CD4-positive, alpha-beta T cell treated with Interleukin-15 for 4 hours (primary cell): ENCODE measurements around the gene ACTR3C.
A peak's percentile ranks its signal among the peaks of the same experiment; 100 is the strongest.

Source experiments
- DNase-seq: peaks from one replicate; pipeline ENCODE4 v3.0.0-alpha.2; 2020; ENCODE audit warnings: low spot score

ACTR3C gene

DNA sequence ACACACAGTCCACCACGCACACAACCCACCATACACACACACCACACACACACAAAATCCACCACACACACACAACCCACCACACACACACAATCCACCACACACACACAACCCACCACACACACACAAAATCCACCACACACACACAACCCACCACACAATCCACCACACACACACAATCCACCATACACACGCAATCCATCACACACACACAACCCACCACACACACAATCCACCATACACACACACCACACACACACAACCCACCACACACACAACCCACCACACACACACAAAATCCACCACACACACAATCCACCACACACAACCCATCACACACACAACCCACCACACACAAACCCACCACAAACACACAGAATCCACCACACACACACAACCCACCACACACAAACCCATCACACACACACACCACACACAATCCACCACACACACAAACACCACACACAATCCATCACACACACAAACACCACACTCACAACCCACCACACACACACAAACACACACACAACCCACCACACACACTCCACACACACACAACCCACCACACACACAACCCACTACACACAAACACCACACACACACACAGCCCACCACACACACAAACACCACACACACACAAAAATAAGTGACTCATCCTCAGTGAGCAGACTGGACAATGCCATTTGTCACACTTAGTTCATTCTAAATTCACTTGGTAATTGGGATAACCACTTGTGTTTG is 36.4 kb upstream of the ACTR3C start:
- no peak for DNase-seq

DNA sequence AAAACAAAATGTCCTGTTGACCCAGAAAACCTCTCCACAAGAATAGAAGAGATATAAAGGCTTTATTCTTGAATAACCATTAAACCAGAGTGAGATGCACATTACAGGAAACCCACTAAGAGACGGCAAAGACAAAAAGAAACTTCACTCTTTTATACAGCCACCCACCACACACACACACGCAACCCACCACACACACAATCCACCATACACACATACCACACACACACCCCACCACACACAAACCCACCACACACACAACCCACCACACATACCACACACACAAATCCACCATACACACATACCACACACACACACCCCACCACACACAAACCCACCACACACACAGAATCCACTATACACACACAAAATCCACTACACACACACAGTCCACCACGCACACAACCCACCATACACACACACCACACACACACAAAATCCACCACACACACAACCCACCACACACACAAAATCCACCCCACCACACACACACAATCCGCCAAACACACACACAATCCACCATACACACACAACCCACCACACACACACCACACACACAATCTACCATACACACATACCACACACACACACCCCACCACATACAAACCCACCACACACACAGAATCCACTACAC is 35.8 kb upstream of the ACTR3C start:
- no peak for DNase-seq

DNA sequence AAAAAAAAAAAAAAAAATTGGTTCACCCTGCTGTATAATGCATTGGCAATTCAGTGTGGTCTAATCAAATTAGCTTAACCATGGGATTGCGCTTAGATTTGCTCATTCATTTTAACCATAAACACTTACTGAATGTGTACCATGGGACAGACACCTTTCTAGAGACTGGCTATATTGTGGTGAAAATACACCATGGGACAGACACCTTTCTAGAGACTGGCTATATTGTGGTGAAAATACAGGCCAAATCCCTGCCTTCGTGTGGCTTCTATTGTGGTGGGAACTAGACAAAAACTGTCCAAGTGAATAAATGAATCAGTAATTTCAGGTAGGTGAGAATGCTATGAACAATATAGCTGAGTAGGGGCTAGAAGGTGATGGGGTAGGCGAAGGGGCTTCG is 35.1 kb upstream of the ACTR3C start:
- no peak for DNase-seq

DNA sequence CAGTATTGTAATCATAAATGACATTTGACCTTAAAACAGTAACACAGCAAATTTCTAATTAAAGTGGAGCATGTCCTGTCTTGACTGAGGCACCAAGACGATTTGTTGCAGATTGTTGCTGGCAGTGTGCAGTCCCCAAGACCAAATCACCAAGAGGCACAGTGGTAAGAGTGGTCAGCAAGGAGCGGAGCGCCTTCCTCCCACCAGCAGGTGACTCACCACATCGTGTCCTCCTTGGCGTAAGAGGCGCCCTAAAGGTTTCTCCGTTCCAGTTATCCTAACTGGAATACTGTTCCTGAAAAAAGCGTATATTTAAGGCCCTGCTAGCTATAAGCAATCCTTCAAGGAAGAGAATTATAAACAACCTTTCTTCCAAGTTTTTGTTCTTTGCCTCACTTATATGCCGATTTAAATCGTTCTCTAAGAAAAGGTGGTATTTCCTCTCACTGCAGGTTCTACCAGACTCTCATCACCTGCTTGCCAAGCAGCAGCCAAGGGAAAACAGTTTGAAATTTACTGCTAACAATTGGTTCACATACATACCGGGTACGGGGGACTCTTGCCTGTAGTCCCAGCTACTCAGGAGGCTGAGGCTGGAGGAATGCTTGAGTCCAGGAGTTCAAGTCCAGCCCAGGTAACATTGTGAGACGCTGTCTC is 34.6 kb upstream of the ACTR3C start:
- DNase-seq = no peak

DNA sequence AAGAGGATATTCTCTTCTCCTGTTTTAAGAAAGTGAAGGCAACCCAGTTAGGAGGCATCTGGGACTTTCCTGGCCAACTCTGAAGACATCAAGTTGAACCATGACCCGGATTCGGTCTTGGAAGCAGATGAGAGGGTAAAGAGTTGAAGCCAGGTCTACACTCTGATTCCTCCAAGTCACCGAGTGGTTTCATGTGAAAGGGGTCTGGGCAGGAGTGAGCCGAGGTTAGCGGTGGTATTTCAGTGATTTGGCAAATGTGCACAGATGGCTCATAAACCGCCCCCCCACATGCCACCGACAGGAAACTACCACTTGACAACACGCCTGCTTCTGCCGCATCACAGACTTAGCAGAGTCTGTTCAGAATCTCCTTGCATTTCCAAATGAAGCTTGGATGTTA is 33.9 kb upstream of the ACTR3C start:
- peak; percentile 81 for DNase-seq

DNA sequence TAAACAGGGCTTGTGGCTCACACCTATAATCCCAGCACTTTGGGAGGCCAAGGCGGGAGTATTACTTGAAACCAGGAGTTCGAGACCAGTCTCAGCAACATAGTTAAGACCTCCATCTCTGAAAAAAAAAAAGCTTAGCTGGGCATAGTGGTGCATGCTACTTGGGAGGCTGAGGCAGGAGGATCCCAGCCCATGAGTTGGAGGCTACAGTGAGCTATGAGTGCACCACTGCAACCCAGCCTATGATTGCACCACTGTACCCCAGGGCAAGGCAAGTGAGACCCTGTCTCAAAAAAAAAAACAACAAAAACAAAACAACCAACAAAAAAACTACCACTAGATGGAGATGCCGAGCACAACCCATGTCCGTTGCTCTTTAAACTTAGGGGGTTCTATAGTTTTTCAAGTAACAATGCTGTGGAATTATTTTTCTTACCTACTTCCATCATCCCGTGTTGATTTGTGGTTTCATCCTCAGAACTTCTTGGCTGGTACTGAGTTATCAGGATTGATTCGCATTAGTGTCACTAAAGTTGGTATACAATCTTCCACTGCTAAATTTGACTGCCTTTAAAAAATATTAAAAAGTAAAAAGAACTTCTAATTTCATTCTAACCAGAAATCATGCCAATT is 33.0 kb upstream of the ACTR3C start:
- DNase-seq = peak; percentile 53

DNA sequence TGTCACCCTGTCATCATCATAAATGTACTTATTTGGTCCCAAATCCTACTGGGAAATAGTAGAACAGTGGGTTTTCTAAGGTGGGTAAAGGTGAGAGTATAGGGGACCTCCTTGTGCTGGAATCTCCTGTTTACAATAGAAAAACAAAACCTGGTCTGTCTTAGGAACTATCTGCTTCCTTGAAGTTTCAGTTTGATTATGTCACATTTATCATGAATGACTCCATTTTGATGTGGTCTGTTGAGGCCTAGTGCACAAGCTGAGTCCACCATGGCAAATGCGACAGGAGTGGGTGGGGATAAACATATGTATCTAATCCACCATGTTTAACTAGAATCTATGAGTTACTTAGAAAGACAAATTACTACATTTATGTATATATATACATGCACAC is 32.3 kb upstream of the ACTR3C start:
- DNase-seq = no peak

DNA sequence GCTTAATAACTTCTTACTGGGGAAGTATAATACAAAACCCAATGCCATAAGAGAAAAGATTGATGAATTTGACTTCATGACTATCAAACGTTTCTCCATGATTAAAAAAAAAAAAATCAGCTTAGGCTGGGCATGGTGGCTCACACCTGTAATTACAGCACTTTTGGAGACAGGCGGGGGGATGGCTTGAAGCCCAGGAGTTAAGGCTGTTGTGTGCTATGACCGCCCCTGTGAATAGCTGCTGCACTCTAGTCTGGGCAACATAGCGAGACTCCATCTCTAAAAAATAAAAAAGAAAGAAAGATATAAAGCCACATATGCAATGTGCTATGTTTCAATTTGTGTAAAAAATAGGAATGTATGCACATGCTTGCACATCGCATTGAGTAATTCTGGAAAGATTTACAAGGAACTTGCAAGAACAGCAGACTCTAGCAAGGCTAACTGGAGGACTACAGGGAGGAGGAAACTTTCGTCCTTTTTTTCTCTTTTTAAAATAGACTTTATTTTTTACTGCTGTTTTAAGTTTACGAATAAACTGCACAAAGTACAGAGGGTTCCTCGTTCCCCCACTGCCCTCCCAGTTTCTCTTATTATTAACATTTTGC is 28.3 kb upstream of the ACTR3C start:
- no peak for DNase-seq

DNA sequence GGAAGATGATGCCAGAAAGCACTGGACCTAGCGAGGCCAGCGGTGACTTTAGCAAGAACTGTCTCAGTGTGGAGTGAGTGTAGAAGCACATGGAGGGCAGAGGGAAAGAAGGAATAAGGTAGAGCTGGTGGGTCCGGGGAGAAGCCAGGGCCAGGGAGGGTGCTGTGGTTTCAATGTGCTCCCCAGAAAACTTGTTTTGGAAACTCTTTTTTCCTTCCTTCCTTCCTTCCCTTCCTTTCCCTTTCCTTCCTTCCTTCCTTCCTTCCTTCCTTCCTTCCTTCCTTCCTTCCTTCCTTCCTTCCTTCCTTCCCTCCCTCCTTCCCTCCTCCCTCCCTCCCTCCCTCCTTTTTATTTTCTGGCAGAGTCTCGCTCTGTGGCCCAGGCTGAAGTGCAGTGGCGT is 23.6 kb upstream of the ACTR3C start:
- no peak for DNase-seq

DNA sequence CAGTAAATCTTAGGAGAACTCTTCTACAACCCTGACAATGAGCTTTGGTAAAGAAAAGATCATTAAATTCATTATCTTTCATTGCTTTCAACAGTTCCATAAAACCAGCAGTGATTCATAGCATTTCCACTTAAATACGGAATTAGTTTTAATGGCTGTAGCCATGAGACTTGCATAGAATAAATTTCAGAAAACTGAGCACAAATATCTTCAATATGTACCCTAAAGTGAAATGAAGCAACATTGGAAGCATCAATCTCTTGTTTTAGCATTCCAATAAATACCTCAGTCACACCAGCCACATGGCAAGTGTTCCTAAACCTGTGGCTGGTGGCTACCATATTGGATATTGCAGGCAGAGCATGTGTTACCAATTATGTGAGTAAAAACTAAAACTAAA is 21.7 kb upstream of the ACTR3C start:
- DNase-seq = no peak

DNA sequence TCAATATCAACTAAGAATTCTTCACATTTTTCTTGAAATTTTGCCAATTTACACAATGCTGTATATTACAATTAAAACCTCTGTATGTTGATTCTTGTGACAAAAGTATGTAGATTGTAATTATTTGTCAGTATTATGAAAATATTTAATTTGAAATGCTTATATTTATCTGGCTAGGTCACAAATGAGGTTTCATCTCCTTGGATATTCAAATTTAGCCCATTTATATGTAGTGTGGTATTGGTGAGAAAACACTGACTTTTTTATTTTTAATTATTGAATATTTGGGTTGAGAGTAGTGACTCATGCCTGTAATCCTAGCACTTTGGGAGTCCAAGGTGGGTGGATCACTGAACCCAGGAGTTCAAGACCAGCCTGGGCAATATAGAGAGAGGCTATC is 21.0 kb upstream of the ACTR3C start:
- no peak for DNase-seq

DNA sequence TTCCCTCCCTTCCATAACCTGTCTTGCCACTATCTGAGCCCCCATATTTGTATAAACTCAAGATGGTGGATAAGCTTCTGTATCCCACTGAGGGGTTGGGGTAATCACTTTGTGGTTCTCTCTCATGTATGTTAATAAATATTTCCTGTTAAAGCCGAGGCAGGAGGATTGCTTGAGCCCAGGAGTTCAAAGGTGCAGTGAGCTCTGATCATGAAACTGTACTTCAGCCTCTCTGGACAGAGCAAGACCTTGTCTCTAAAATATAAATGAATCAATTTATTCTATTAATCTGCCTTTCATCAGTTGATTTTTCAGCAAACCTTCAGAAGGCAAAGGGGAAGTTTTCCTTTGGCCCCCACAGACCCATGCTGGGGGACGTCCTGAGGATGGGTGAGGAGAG is 19.9 kb upstream of the ACTR3C start:
- no peak for DNase-seq

DNA sequence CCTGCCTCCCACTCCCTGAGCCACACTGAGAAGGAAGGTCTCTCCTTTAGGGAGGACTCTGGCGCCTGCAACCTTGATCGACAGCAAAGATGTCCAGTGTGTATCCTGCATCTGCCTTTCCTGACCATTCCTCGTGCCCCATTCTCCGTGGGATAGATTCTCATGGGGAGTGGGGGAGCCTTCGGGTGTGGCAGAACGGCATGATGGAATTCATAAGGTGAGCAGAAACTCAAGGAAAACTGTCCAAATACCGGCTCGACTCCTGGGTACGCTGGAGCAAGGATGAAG is 18.7 kb upstream of the ACTR3C start:
- DNase-seq = no peak

DNA sequence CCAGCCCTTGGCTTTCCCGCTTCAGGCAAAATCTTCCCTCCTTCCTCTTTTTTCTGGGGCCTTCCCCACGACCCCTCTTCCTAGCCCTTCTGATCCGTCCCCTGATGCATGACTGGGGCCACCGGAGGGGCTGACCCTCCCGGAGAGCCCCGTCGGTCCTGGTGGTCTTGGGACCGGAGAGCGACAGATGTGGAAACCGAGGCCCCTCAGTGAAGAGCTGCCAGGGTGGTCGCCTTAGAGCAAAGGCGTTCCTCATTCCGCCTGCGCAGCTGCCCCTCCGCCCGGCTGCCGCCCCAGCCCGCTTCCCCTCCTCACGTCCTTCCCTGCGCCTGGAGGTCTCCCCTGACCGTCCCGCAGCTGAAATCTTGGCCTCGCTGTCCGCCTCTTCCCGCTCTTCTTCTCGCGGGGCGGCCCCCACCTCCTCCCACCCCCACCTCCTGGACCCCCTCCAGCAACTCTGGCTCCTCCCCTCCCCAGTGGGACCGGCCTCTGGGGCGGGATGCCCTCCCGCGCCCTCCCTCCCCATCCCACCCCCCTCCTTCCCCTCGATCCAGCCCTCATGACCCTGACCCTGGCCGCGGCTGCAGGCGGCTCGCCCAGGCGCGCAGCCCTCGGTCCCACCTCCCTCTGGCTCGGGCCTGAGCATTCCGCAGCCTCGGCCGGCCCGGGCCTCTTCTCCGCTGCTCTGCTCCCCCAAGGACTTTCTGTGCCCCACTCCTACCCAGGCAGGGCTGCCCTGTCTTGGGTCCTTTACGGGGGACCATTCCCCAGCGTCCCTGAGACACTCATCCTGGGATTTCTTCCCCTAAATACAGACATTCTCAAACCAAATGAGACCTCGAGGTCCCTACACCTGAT is 18.1 kb upstream of the ACTR3C start, which contains the start of gene RARRES2:
Gene RARRES2, minus strand, starts transcription at position 367 of the 858 bp plus-strand sequence. CDS start 1,020 bp downstream, outside the sequence.
- DNase-seq = no peak

DNA sequence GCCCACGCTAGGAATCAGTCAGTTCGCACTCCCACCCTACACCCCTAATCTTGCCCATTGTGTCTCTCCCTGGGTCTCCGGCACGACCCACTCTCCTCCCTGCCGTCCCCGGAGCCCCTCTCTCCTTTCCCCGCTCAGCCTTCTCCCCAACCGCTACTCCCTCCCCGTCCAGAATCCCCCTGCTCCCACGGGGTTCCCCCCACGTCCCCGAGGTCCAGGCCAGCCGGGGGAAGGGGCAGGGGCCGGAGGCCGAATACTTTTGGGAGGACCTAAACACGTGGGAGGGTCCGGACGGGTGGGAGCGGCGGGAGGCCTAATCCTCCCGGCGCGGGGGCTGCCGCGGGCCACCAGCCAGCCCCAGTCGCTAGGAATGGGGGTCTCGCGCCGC is 17.5 kb upstream of the ACTR3C start:
- DNase-seq = no peak

DNA sequence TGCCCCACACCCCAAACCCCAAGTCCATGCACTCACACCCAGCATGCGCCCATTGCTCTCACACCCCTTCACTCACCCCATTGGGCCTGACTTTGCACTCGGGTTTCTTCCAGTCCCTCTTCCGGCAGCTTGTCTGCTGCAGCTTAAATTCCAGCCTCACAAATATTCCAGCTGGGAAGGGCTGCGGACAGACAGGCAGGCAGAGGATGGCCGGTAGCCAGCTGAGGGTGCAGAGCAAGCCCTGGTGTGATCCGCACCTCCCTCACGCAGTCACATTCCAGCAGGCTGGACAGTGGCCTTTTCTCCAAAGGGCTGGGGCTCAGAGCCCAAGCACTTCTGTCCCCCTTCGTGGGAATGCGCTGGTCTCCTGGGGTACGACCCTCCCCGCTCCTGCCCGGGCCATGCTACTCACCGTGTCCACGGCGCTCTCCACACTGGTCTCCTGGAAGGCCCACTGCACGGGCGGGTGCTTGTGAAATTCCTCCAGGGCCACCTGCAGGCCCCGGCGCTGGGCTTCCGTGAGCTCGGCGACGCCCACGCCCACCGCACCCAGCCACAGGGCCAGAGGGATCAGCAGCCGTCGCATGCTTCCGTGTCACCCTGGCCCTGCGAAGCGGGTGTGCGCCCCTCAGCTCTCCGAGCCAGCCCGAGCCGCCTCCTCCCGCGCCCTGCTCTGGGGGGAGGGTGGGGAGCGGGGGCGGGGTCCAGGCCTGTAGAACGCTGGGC is 16.8 kb upstream of the ACTR3C start:
- DNase-seq = no peak

DNA sequence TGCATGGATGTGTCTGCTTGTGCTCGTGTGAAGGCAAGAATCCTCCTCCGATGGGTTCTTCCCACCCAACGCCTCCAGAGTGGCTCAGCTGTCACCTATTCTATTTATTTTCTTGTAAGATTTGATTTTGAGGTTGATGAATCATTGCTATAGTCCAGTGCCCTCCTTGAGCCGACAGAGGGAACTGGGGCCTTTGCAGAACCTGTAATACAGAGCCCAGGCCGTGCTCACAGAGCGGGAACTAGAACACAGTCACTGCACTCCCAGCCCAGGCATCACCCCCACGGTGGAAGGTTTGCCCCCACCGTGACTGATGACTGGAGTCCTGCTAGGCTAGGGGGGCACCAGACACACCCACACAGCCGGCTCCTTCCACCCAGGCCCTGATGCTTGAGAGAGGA is 16.1 kb upstream of the ACTR3C start:
- no peak for DNase-seq

DNA sequence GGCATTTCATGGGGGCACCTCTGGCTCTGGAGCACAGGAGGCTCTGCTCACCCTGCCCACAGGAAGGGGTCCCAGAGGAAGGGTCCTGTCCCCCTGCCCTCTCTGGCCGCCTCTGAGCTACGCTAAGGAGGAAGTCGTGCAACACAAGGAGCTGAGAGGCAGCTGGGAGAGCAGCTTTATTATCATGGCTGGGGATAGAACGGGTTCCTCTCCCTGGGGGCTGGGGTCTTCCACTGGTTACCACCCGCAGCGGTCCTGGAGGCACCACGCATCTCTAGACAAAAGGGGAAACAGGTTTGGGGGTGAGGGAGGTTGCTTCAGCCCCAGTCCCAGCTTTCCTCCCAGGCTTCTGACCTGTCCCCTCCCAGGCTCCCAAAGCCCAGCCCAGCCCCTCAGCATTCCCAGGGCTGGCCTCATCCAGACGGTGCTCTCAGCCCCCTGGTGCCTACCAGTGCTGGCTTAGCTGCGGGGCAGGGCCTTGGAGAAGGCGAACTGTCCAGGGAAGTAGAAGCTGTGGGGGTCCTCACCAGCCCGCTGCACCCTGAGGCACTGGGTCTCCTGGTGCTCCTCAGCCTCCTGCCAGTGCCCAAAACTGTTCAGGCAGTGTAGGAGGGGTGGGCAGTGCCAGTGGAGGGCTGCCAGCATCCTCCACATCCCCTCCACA is 15.0 kb upstream of the ACTR3C start:
- DNase-seq = no peak

DNA sequence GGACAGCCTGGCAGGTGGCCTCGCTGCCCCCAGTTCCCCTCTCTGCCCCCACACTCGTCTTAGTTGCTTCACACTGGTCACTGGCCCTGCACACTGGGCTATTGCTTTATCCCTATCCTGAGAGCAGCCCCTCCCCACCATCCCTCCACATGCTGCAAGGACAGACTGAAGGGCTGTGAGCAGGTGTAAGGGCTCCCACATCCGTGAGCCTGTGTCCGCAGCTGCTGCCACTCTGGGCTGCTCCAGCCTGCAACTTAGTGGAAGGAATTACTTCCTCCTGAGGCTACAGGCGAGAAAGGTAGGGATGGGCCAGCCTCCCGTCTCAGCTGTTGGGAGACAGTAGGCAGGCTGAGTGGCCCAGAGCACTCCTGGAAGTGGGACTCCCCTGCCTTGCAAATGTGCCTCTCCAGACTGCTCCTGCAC is 14.3 kb upstream of the ACTR3C start:
- DNase-seq = no peak

DNA sequence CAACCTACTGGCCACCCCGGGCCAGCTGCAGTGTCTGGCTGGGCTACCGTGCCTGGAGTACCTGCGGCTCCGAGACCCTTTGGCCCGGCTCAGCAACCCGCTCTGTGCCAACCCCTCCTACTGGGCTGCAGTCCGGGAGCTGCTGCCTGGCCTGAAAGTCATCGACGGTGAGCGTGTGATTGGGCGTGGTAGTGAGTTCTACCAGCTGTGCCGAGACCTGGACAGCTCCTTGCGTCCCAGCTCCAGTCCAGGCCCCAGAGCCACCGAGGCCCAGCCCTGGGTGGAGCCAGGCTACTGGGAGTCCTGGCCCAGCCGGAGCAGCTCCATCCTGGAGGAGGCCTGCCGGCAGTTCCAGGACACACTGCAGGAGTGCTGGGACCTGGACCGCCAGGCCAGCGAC is 13.8 kb upstream of the ACTR3C start:
- no peak for DNase-seq

DNA sequence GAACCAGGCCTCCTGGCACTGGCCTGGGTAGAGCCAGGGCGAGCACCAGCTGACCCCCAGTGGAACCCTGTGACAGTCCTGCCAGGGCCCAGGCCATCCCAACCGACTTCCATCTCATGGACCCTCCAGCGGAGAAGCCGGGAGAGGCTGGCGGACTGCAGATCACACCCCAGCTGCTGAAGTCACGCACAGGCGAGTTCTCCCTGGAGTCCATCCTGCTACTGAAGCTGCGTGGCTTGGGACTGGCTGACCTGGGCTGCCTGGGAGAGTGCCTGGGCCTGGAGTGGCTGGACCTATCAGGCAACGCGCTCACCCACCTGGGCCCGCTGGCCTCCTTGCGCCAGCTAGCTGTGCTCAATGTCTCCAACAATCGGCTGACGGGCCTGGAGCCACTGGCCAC is 13.4 kb upstream of the ACTR3C start:
- DNase-seq = no peak
